Panc1 (cell line): ENCODE measurements around the gene WWOX. TPM values are rescaled to one million over a fixed set of nuclear protein-coding genes. Genes with fewer than 3 reads are reported as not detected.

Source experiments
- ATAC-seq: fragments of 200-7000 bp; cut with Tn5 transposase; 2 replicates; pipeline ENCODE4 v1.9.1; 2020; ENCODE audit warnings: mild to moderate bottlenecking, moderate library complexity
- BruUV-seq: library from RNA; stranded (reverse); fragments of 400-500 nt; replicated peaks from 2 replicates; lab custom pipeline; 2021; lab: Mats Ljungman, UMichigan
- CTCF ChIA-PET: fragments of 300-600 bp; sonication (Branson Sonifier 250); formaldehyde crosslinking; loops from one replicate; lab custom pipeline; 2022; ENCODE audit warnings: antibody characterized with exemption; lab: Charles Lee
- POLR2A ChIA-PET: fragments of 300-600 bp; sonication (Branson Sonifier 250); formaldehyde crosslinking; loops from one replicate; lab custom pipeline; 2022; ENCODE audit warnings: antibody characterized with exemption; lab: Charles Lee
- DNase-seq: peaks from one replicate; pipeline ENCODE4 v3.0.0-alpha.2; 2010; ENCODE audit warnings: low read depth, low spot score
- H3K27ac ChIP-seq: 2 replicates; pipeline ENCODE4 v1.5.1; 2011; ENCODE audit warnings: mild to moderate bottlenecking, low read length, inconsistent platforms
- H3K27me3 ChIP-seq: fragments of 200-500 bp; sonication (Bioruptor generic); 2 replicates; pipeline ENCODE4 v1.6.0; 2014; ENCODE audit warnings: low read length, inconsistent platforms; ENCODE audit not compliant: control insufficient read depth, insufficient read depth
- H3K36me3 ChIP-seq: fragments of 200-500 bp; sonication (Bioruptor generic); 2 replicates; pipeline ENCODE4 v1.5.1; 2014; ENCODE audit warnings: inconsistent platforms, mild to moderate bottlenecking, low read length, moderate library complexity; ENCODE audit not compliant: control insufficient read depth, insufficient read depth
- H3K4me1 ChIP-seq: 2 replicates; pipeline ENCODE4 v1.5.1; 2011; ENCODE audit warnings: inconsistent platforms, mild to moderate bottlenecking, low read length, moderate library complexity; ENCODE audit not compliant: control insufficient read depth, insufficient read depth
- H3K4me3 ChIP-seq, 2 experiments: 2 replicates each; pipeline ENCODE4 v1.5.1; 2011 to 2012; ENCODE audit warnings: low read depth in 2 of 2, low read length in 2 of 2, mild to moderate bottlenecking in 2 of 2, inconsistent platforms in 1 of 2, moderate library complexity in 1 of 2
- H3K9me3 ChIP-seq: fragments of 200-500 bp; sonication (Bioruptor generic); 2 replicates; pipeline ENCODE4 v1.5.1; 2014; ENCODE audit warnings: low read depth, mild to moderate bottlenecking, inconsistent platforms, low read length, moderate library complexity; ENCODE audit not compliant: control insufficient read depth, insufficient read depth
- CTCF ChIP-seq: fragments of 450-650 bp; IDR thresholded peaks from 2 replicates; pipeline ENCODE4 v1.5.1; 2017; ENCODE audit warnings: mild to moderate bottlenecking
- POLR2AphosphoS5 ChIP-seq: IDR thresholded peaks from 2 replicates; pipeline ENCODE4 v1.6.1; 2012; ENCODE audit warnings: mild to moderate bottlenecking, low read depth, low read length, moderate library complexity
- REST ChIP-seq, 2 experiments: IDR thresholded peaks; 2 replicates each; pipeline ENCODE4 v1.6.1; 2011 to 2012; ENCODE audit warnings: low read depth in 2 of 2, control low read depth in 1 of 2, low read length in 1 of 2, mild to moderate bottlenecking in 1 of 2, moderate library complexity in 1 of 2; ENCODE audit not compliant: insufficient read depth in 1 of 2
- SIN3A ChIP-seq: IDR thresholded peaks from 2 replicates; pipeline ENCODE4 v1.6.1; 2012; ENCODE audit warnings: low read depth, mild to moderate bottlenecking, low read length, moderate library complexity, borderline replicate concordance; ENCODE audit not compliant: insufficient read depth
- TCF7L2 ChIP-seq: IDR thresholded peaks from 2 replicates; pipeline ENCODE4 v1.6.1; 2011; ENCODE audit warnings: mild to moderate bottlenecking, low read depth, low read length, inconsistent platforms
- in situ Hi-C: cut with HindIII; loops from 2 replicates; pipeline ENCODE4 v1.10.0; 2016; ENCODE audit warnings: low sequenced_read_pairs, low pct_unique_long_range_greater_than_20kb
- intact Hi-C: fragments of 100-400 bp; cut with micrococcal nuclease; formaldehyde crosslinking; loops from one replicate; pipeline ENCODE4 v1.10.0; 2022; ENCODE audit not compliant: unreplicated experiment
- total RNA-seq: library from RNA; stranded (reverse); gene quantifications from one replicate; pipeline ENCODE4 v1.2.1, GENCODE V29; 2021; ENCODE audit not compliant: unreplicated experiment

The WWOX gene
- total RNA-seq, 1 experiment from 2014 or later: 12.5 TPM

DNA sequence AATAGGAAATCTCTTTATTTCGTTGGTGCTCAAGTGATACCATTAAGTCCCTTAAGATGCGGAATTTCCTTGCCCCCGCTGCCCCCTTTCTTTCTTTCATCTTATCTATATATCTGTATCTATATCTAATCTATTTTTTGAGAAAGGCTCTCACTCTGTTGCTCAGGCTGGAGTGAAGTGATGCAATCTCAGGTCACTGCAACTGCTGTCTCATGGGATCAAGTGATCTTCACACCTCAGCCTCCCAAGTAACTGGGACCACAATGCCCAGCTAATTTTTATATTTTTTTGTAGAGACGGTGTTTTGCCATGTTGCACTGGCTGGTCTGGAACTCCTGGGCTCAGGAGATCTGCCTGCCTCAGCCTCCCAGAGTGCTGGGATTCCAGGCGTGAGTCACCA is 693.5 kb downstream of the WWOX start:
- DNase-seq: no peak
- Histone ChIP-seq H3K4me1 (no peaks in the 10 kb centered on the region), H3K27me3 (no peaks in the 10 kb centered on the region), H3K4me3 (no peak overlapping the region), H3K9me3 (no peaks in the 10 kb centered on the region), H3K36me3 (no peaks in the 10 kb centered on the region), H3K27ac (no peak overlapping the region)
- BruUV-seq: no TSS peak
- no peak for ATAC-seq
- intact Hi-C loops (no loop called here), in situ Hi-C loops (no loop called here)
- CTCF ChIA-PET: no interaction called here
- POLR2A ChIA-PET: no interaction called here
- TF ChIP-seq REST (IDR thresholded peaks at IDR 0.05; ENCODE audit: insufficient read depth in 1 of 2, low read depth in 2 of 2, low read length in 1 of 2) (no peak), POLR2AphosphoS5 (no peak), SIN3A (no peak), TCF7L2 (no peak), CTCF (no peak)

- ChIA-PET POLR2A (no interaction called here), CTCF (no interaction called here)
- no peak overlapping the region for H3K27ac ChIP-seq
- no peaks in the 10 kb centered on the region for H3K36me3 ChIP-seq
- DNase-seq (no peak), ATAC-seq (no peak)
- no peak overlapping the region for H3K4me3 ChIP-seq
- intact Hi-C loops (no loop called here), in situ Hi-C loops (no loop called here)
- no peaks in the 10 kb centered on the region for H3K4me1 ChIP-seq
- H3K9me3 ChIP-seq: no peaks in the 10 kb centered on the region
- TF ChIP-seq POLR2AphosphoS5 (no peak), SIN3A (no peak), TCF7L2 (no peak), REST (IDR thresholded peaks at IDR 0.05; ENCODE audit: insufficient read depth in 1 of 2, low read depth in 2 of 2, low read length in 1 of 2) (no peak), CTCF (no peak)
- no TSS peak for BruUV-seq
- no peaks in the 10 kb centered on the region for H3K27me3 ChIP-seq
Observed at GRCh38 chr16:78794581-78795250, 695.3 kb downstream of the WWOX start.
